ENCODE data around the gene AHDC1. TPM values are rescaled to one million over a fixed set of nuclear protein-coding genes. Genes with fewer than 3 reads are reported as not detected.

The AHDC1 gene
- total and polyA plus RNA-seq, 2 of the 13 experiments (the other 11 are each of a cell fraction or from before 2014, with no cell fraction given): 1.0 to 2.7 TPM

DNA sequence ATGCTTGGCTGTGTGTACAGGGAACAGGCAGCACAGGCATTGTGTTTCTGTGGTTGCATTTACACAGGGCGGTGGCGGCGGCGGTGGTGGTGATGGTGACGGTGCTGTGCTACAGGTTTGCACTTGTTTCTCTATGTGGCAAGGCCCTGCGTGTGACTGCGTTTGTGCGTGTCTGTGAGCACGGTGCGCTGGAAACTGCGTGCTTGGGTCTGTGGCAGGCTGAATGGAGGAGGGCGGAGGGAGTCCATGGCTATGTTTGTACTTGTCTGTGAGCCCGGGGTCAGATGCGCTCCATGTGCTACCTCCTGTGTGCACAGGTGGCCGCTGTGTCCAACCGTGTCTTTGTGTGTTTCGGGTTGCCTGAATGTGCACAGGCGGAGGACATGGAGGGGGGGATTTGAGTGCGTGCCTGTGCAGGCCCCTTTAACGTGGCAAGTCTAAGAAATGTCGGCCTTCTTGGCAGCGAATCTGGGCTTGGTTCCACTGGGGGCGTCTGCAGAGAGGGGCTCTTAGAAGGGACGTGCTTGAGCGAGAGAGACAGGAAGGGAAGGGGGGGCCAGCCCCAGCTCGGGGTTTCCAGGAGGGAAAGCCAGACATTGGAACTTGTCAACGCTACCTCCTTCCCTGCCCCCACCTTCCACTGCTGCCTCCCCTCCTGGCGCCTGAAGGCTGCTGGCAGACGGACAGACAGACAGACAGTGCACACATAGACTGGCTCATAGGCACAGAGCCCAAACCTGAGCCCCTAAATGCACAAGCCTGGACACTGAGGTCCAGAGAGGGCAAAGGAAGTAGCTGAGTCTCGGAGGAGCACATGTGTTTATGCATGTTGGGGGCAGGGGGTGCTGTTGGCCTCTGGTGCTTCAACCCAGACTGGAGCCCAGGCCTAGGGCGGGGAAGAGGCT is 81.3 kb downstream of the AHDC1 start (continued):
- TF ChIP-seq SOX6 (IDR thresholded peaks at IDR 0.05) (no peak), SOX6 (CRISPR knock-in tag; IDR thresholded peaks at IDR 0.05) (peak; percentile 34; the same call in 1 of the 2 replicates)

DNA sequence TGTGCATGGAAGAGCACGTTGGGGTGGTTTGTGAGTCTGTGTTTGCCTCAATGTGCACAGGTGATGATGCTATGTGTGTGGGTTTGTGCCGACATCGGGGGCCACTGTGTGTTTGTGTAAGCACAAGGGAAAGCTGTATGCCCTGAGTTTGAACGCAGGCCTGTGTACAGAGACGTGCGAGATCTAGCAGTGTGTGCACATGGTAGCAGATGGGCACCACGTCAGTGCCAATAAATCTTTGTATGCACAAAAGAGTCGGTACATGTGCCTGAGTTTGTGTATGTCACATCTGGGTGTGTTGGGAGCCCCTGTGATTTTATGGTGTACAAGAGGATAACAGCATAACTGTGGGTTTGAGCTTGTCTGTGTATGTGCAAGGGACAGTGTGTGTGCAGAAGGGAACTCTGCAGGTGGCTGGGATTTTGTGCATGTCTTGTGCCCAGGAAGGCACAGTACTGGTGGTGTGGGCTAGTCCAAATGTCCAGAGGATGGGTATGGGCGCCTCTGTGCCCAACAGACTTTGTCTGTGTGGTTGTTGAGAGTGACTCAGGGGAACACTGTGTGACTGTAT is 82.0 kb downstream of the AHDC1 start:
- Histone ChIP-seq H3K27ac (ENCODE audit: extremely low read length, insufficient read depth, low read length) (peak overlapping the region; percentile 57), H3K9ac (ENCODE audit: insufficient read depth, low read depth, low read length) (peak overlapping the region; percentile 52), H4K20me1 (ENCODE audit: insufficient read depth, low read length) (no peaks in the 10 kb centered on the region), H3K4me1 (ENCODE audit: insufficient read depth, low read length) (peaks cover 98% of the 10 kb centered on the region), H3K27me3 (ENCODE audit: control insufficient read depth in 1 of 2, insufficient read depth in 2 of 2, low read length in 2 of 2) (no peaks in the 10 kb centered on the region), H2AFZ (ENCODE audit: low read length) (no peak overlapping the region), H3K79me2 (ENCODE audit: insufficient read depth, low read length) (no peaks in the 10 kb centered on the region), H3K36me3 (replicated peaks in 1 of 2; ENCODE audit: control insufficient read depth in 1 of 2, insufficient read depth in 2 of 2, low read length in 2 of 2) (no peaks in the 10 kb centered on the region), H3K4me3 (replicated peaks in 1 of 3; ENCODE audit: insufficient read depth in 1 of 3, low read depth in 2 of 3, low read length in 3 of 3) (peak overlapping the region; percentile 26 to 67 (median 43); a peak in 5 of 6 replicates), H3K9me3 (ENCODE audit: low read length) (no peaks in the 10 kb centered on the region), H3K4me2 (ENCODE audit: low read depth, low read length) (peak overlapping the region; percentile 95)
- ATAC-seq (peak; percentile 1; the same call in 2 of the 3 replicates), FAIRE-seq (no peak), DNase-seq (ENCODE audit: low spot score) (no peak)
- intact Hi-C loops (cut with micrococcal nuclease; ENCODE audit: unreplicated experiment): no loop called here
- CTCF ChIA-PET (ENCODE audit: low intra/inter-chr PET ratio, low total read pairs): interaction anchor here (1.0 to 2.3 kb wide), 2 partner anchors 84 to 141 kb away, joined by 3 to 7 read pairs; no protein-coding TSS in a partner anchor
- in situ Hi-C loops (cut with HindIII; ENCODE audit: extremely low pct_ligation_motif_present, low pct_unique_long_range_greater_than_20kb): no loop called here
- 25% methylated on average over 9 of the region's 9 CpGs for WGBS (ENCODE audit: low lambda C conversion rate)
- no TSS peak for BruUV-seq (replicated peaks)
- POLR2A ChIA-PET: interaction anchor here (0.6 to 2.7 kb wide), 2 partner anchors 22 to 41 kb away, joined by 3 to 10 read pairs; no protein-coding TSS in a partner anchor
- TF ChIP-seq ESRRA (CRISPR knock-in tag; IDR thresholded peaks at IDR 0.05; ENCODE audit: low read depth) (0 out of 2 replicates have a peak, but pooled peaks have one; percentile 13), ZNF331 (CRISPR knock-in tag; IDR thresholded peaks at IDR 0.05) (no peak), DR1 (CRISPR knock-in tag; IDR thresholded peaks at IDR 0.05) (no peak), ZNF674 (CRISPR knock-in tag; IDR thresholded peaks at IDR 0.05; ENCODE audit: low read depth) (no peak), ZNF605 (CRISPR knock-in tag; IDR thresholded peaks at IDR 0.05) (peak; percentile 77), RFX5 (IDR thresholded peaks at IDR 0.05; ENCODE audit: low read depth, low read length) (no peak), ZBTB7A (CRISPR knock-in tag; IDR thresholded peaks at IDR 0.05) (peak; percentile 30; the same call in 1 of the 2 replicates), ZSCAN31 (CRISPR knock-in tag; IDR thresholded peaks at IDR 0.05; ENCODE audit: low read depth) (0 out of 2 replicates have a peak, but pooled peaks have one; percentile 13), FOXA1 (IDR thresholded peaks at IDR 0.05) (no peak), FOXA1 (CRISPR knock-in tag; IDR thresholded peaks at IDR 0.05) (0 out of 2 replicates have a peak, but pooled peaks have one; percentile 16), ZNF660 (CRISPR knock-in tag; IDR thresholded peaks at IDR 0.05; ENCODE audit: borderline replicate concordance, low read depth) (no peak), CC2D1A (CRISPR knock-in tag; IDR thresholded peaks at IDR 0.05) (no peak), HNRNPL (IDR thresholded peaks at IDR 0.05; ENCODE audit: low read depth, low read length) (0 out of 2 replicates have a peak, but pooled peaks have one; percentile 8), NFIC (IDR thresholded peaks at IDR 0.05; ENCODE audit: low read length) (no peak), SRSF1 (optimal IDR thresholded peaks at IDR 0.05; ENCODE audit: low read depth, low read length) (no peak), NFKB2 (CRISPR knock-in tag; IDR thresholded peaks at IDR 0.05; ENCODE audit: borderline replicate concordance) (no peak), ZNF550 (CRISPR knock-in tag; IDR thresholded peaks at IDR 0.05; ENCODE audit: borderline replicate concordance) (no peak), ZNF790 (CRISPR knock-in tag; IDR thresholded peaks at IDR 0.05; ENCODE audit: borderline replicate concordance) (no peak), SRY (CRISPR knock-in tag; IDR thresholded peaks at IDR 0.05) (no peak)
- TF ChIP-seq, protein P1, sequence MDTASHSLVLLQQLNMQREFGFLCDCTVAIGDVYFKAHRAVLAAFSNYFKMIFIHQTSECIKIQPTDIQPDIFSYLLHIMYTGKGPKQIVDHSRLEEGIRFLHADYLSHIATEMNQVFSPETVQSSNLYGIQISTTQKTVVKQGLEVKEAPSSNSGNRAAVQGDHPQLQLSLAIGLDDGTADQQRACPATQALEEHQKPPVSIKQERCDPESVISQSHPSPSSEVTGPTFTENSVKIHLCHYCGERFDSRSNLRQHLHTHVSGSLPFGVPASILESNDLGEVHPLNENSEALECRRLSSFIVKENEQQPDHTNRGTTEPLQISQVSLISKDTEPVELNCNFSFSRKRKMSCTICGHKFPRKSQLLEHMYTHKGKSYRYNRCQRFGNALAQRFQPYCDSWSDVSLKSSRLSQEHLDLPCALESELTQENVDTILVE (CRISPR knock-in tag; IDR thresholded peaks at IDR 0.05): no peak

Measured in HepG2 (cell line).